ENCODE results near the gene CTRB1. TPM values are rescaled to one million over a fixed set of nuclear protein-coding genes. Genes with fewer than 3 reads are reported as not detected.

CTRB1 gene
- total RNA-seq, 1 experiment from 2014 or later = 5.6 TPM

DNA sequence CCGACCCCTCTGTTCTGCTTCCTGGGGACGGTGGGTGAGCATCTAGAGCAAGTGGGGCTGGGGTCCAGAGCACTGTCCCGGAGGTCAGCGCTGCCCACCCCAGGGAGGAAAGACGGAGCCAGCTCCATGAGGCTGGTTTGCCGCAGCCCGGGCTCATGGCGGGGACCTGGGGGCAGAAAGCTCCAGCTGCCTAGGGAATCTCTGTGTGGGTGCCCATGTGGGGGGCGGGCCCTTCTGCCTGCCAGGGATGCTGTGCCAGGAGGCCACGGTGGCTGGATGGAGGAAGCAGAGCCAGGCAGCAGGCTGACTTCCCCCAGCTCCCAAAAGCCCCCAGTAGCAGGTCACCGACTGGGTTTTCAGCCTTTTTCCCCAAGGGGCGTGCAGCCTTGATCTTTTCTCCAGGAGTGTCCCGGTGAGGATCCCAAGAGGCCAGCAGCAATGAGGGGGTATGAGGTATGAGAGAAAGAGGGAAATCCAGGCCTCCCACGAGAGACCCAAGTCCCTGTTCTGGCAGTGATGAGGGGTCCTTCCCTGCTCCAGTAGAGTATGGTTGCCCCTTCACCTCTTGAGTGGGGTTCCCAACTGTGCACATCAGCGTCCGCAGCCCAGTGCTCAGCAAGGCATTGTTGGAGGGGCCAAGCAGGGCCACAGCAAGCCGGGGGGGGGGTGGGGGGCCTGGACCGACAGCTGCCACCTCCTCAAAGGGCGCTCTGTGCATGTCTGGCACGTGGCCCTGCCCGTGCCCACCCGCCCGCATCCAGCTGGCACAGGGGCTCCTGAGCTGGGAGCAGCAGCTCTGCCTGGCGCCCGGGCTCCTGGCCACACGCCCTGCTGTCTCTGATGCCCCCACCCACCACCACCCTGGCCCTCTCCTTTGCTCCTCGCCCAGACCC is 48.2 kb downstream of the CTRB1 start:
- RAD21 ChIA-PET (ENCODE audit: low non-redundant PET in 1 of 2, low total read pairs in 2 of 2, uncharacterized antibody in 2 of 2, unreplicated experiment in 2 of 2) = interaction anchor here in 1 of 2 experiments (0.6 to 0.9 kb wide), 2 partner anchors 38 to 398 kb away, joined by 3 to 4 read pairs; no protein-coding TSS in a partner anchor
- Histone ChIP-seq H2AFZ (ENCODE audit: low read depth, low read length, poor library complexity, severe bottlenecking) (no peak overlapping the region), H3K36me3 (ENCODE audit: control insufficient read depth in 1 of 2, insufficient read depth in 2 of 2, low read length in 2 of 2) (no peaks in the 10 kb centered on the region), H3K4me2 (ENCODE audit: low read length) (peak overlapping the region; percentile 98), H3K27me3 (ENCODE audit: insufficient read depth, low read length) (no peaks in the 10 kb centered on the region), H3K9ac (ENCODE audit: low read length) (peak overlapping the region; percentile 82), H3K9me3 (ENCODE audit: control insufficient read depth in 1 of 2, insufficient read depth in 1 of 2, low read depth in 1 of 2, low read length in 2 of 2) (no peaks in the 10 kb centered on the region), H3K27ac (ENCODE audit: low read depth, low read length) (peak overlapping the region; percentile 88; the same call in 1 of the 2 replicates), H3K4me1 (ENCODE audit: control insufficient read depth in 1 of 2, insufficient read depth in 2 of 2, low read length in 2 of 2) (peaks cover 50 to 76% of the 10 kb centered on the region in 2 experiments), H3K9me2 (ENCODE audit: insufficient read depth) (no peaks in the 10 kb centered on the region), H4K20me1 (ENCODE audit: insufficient read depth) (no peaks in the 10 kb centered on the region), H3K4me3 (replicated peaks in 1 of 2; ENCODE audit: low read depth in 1 of 2, low read length in 2 of 2) (peak overlapping the region; percentile 82 to 91), H3K79me2 (ENCODE audit: insufficient read depth, low read length) (peaks cover 35% of the 10 kb centered on the region)
- CTCF ChIA-PET = no interaction called here
- intact Hi-C loops (cut with micrococcal nuclease) = no loop called here
- DNase-seq (ENCODE audit: low read depth, low spot score) (no peak), ATAC-seq (no peak)
- no TSS peak for BruUV-seq (replicated peaks)
- POLR2A ChIA-PET = interaction anchor here (1.9 kb wide), 1 partner anchor 38 kb away, joined by 11 read pairs; no protein-coding TSS in a partner anchor
- TF ChIP-seq POLR2AphosphoS5 (IDR thresholded peaks at IDR 0.05; ENCODE audit: low read depth, low read length) = no peak
- TF ChIP-seq, protein P1, sequence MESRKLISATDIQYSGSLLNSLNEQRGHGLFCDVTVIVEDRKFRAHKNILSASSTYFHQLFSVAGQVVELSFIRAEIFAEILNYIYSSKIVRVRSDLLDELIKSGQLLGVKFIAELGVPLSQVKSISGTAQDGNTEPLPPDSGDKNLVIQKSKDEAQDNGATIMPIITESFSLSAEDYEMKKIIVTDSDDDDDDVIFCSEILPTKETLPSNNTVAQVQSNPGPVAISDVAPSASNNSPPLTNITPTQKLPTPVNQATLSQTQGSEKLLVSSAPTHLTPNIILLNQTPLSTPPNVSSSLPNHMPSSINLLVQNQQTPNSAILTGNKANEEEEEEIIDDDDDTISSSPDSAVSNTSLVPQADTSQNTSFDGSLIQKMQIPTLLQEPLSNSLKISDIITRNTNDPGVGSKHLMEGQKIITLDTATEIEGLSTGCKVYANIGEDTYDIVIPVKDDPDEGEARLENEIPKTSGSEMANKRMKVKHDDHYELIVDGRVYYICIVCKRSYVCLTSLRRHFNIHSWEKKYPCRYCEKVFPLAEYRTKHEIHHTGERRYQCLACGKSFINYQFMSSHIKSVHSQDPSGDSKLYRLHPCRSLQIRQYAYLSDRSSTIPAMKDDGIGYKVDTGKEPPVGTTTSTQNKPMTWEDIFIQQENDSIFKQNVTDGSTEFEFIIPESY (IDR thresholded peaks at IDR 0.05; ENCODE audit: extremely low read depth, insufficient replicate concordance, low read length) = no peak
- no peak for TF ChIP-seq ELF1 (IDR thresholded peaks at IDR 0.05; ENCODE audit: borderline replicate concordance, low read depth)
- no peak for TF ChIP-seq EZH2 (IDR thresholded peaks at IDR 0.05)
- TF ChIP-seq, protein P2, sequence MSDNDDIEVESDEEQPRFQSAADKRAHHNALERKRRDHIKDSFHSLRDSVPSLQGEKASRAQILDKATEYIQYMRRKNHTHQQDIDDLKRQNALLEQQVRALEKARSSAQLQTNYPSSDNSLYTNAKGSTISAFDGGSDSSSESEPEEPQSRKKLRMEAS (IDR thresholded peaks at IDR 0.05) = no peak
- TF ChIP-seq JUND (IDR thresholded peaks at IDR 0.05) = no peak
- TF ChIP-seq ZFX (IDR thresholded peaks at IDR 0.05) = no peak
- TF ChIP-seq, protein P3, sequence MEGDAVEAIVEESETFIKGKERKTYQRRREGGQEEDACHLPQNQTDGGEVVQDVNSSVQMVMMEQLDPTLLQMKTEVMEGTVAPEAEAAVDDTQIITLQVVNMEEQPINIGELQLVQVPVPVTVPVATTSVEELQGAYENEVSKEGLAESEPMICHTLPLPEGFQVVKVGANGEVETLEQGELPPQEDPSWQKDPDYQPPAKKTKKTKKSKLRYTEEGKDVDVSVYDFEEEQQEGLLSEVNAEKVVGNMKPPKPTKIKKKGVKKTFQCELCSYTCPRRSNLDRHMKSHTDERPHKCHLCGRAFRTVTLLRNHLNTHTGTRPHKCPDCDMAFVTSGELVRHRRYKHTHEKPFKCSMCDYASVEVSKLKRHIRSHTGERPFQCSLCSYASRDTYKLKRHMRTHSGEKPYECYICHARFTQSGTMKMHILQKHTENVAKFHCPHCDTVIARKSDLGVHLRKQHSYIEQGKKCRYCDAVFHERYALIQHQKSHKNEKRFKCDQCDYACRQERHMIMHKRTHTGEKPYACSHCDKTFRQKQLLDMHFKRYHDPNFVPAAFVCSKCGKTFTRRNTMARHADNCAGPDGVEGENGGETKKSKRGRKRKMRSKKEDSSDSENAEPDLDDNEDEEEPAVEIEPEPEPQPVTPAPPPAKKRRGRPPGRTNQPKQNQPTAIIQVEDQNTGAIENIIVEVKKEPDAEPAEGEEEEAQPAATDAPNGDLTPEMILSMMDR (IDR thresholded peaks at IDR 0.05 in 2 of 3, conservative IDR thresholded peaks at IDR 0.05 in 1 of 3; ENCODE audit: borderline replicate concordance in 1 of 3, insufficient read depth in 1 of 3, low read depth in 2 of 3, low read length in 2 of 3) = no peak
- TF ChIP-seq YY1 (IDR thresholded peaks at IDR 0.05; ENCODE audit: extremely low read depth, insufficient replicate concordance, low read depth, low read length) = no peak
- no peak for TF ChIP-seq EZH2phosphoT487 (IDR thresholded peaks at IDR 0.05; ENCODE audit: borderline replicate concordance)
